CD4-positive, alpha-beta T cell (primary cell): ENCODE measurements around the gene TP53BP2. TPM values are rescaled to one million over a fixed set of nuclear protein-coding genes. Genes with fewer than 3 reads are reported as not detected.

Experiments
- ATAC-seq: fragments of 200-7000 bp; cut with Tn5 transposase; one replicate; pipeline ENCODE4 v1.10.0; 2022; ENCODE audit warnings: mild to moderate bottlenecking; ENCODE audit not compliant: poor library complexity
- CTCF ChIA-PET: fragments of 350-600 bp; sonication (Branson Sonifier 250); formaldehyde crosslinking; loops from one replicate; lab custom pipeline; 2021; ENCODE audit warnings: antibody characterized with exemption, inconsistent platforms; lab: Charles Lee
- POLR2A ChIA-PET: fragments of 350-600 bp; sonication (Branson Sonifier 250); formaldehyde crosslinking; loops from one replicate; lab custom pipeline; 2021; ENCODE audit warnings: antibody characterized with exemption, inconsistent platforms; lab: Charles Lee
- DNase-seq, 14 experiments: peaks; one replicate each; pipeline ENCODE4 v3.0.0-alpha.2; 2013 to 2020; ENCODE audit warnings: mixed read lengths in 2 of 14
- H3K27ac ChIP-seq, 2 donors: one replicate each; pipeline versions ENCODE4 v1.5.1 to v1.7.0; 2013; ENCODE audit warnings: low read length in 2 of 2, low read depth in 1 of 2, mild to moderate bottlenecking in 1 of 2
- H3K27me3 ChIP-seq, 2 experiments: 1 replicate in 1 of 2; 2 replicates in 1 of 2; pipeline versions ENCODE4 v1.6.1 to v1.7.0; 2013; ENCODE audit warnings: low read length in 2 of 2, control low read depth in 1 of 2, mild to moderate bottlenecking in 1 of 2, moderate library complexity in 1 of 2; ENCODE audit not compliant: insufficient read depth in 2 of 2, control insufficient read depth in 1 of 2
- H3K36me3 ChIP-seq: one replicate; pipeline ENCODE4 v1.6.1; 2013; ENCODE audit warnings: low read length, control low read depth; ENCODE audit not compliant: insufficient read depth
- H3K4me1 ChIP-seq: one replicate; pipeline ENCODE4 v1.6.1; 2013; ENCODE audit warnings: low read length, control low read depth; ENCODE audit not compliant: insufficient read depth
- H3K4me3 ChIP-seq: one replicate; pipeline ENCODE4 v1.5.1; 2013; ENCODE audit warnings: mild to moderate bottlenecking, low read length, moderate library complexity
- H3K9me3 ChIP-seq, 2 experiments: 1 replicate in 1 of 2; 2 replicates in 1 of 2; pipeline versions ENCODE4 v1.6.1 to v1.7.0; 2013; ENCODE audit warnings: low read length in 2 of 2, mild to moderate bottlenecking in 2 of 2, control low read depth in 1 of 2, moderate library complexity in 1 of 2; ENCODE audit not compliant: control insufficient read depth in 1 of 2, insufficient read depth in 1 of 2
- H3K27ac Mint-ChIP-seq: one replicate; pipeline ENCODE4 v1.8.0; 2020; ENCODE audit warnings: mixed read lengths
- H3K27me3 Mint-ChIP-seq: one replicate; pipeline ENCODE4 v1.8.0; 2021; ENCODE audit warnings: mixed read lengths
- H3K36me3 Mint-ChIP-seq: one replicate; pipeline ENCODE4 v1.8.0; 2021; ENCODE audit warnings: low read depth, mixed read lengths
- H3K4me1 Mint-ChIP-seq: one replicate; pipeline ENCODE4 v1.8.0; 2021; ENCODE audit warnings: low read depth, mixed read lengths
- H3K4me3 Mint-ChIP-seq: one replicate; pipeline ENCODE4 v1.8.0; 2020; ENCODE audit warnings: mild to moderate bottlenecking, mixed read lengths
- H3K9me3 Mint-ChIP-seq: one replicate; pipeline ENCODE4 v1.8.0; 2020; ENCODE audit warnings: mixed read lengths
- CTCF ChIP-seq: fragments of 200-600 bp; IDR thresholded peaks from one replicate; pipeline ENCODE4 v1.8.0; 2022; ENCODE audit warnings: antibody characterized with exemption, mild to moderate bottlenecking
- intact Hi-C, 2 experiments: fragments of 100-400 bp; cut with DNase I in 1 of 2; cut with micrococcal nuclease in 1 of 2; formaldehyde crosslinking; loops; one replicate each; pipeline versions ENCODE4 v1.15.1 to v1.9.0; 2023 to 2025; cut with DNase I, micrococcal nuclease
- total RNA-seq, 174 experiments: library from RNA in 2 of 174; stranded (reverse) in 2 of 174; gene quantifications; one replicate each; pipeline ENCODE4 v1.2.3 and lab custom pipeline; 2021 to 2026

TP53BP2 gene
- total RNA-seq, 2 experiments from 2014 or later, result 104 to 119 TPM

GRCh38 chr1:223755432-223755792 is 90.3 kb downstream of the TP53BP2 start:
- no peak overlapping the region for H3K4me3 Mint-ChIP-seq
- no peak for TF ChIP-seq CTCF
- no peaks in the 10 kb centered on the region for H3K9me3 Mint-ChIP-seq
- Histone ChIP-seq H3K27ac (no peak overlapping the region), H3K27me3 (no peaks in the 10 kb centered on the region), H3K4me3 (no peak overlapping the region), H3K4me1 (no peaks in the 10 kb centered on the region), H3K9me3 (no peaks in the 10 kb centered on the region), H3K36me3 (peaks cover 97% of the 10 kb centered on the region)
- H3K36me3 Mint-ChIP-seq, result peaks cover 89% of the 10 kb centered on the region
- no peak for DNase-seq
- intact Hi-C loops, result no loop called here
- CTCF ChIA-PET, result no interaction called here
- no peak overlapping the region for H3K27ac Mint-ChIP-seq
- no peaks in the 10 kb centered on the region for H3K4me1 Mint-ChIP-seq
- no peaks in the 10 kb centered on the region for H3K27me3 Mint-ChIP-seq
- POLR2A ChIA-PET, result no interaction called here
- ATAC-seq, result no peak

GRCh38 chr1:223754681-223755431 is 90.9 kb downstream of the TP53BP2 start:
- no peaks in the 10 kb centered on the region for H3K4me1 Mint-ChIP-seq
- peaks cover 97% of the 10 kb centered on the region for H3K36me3 ChIP-seq
- H3K27me3 ChIP-seq, result no peaks in the 10 kb centered on the region
- H3K9me3 Mint-ChIP-seq, result no peaks in the 10 kb centered on the region
- DNase-seq, result no peak
- H3K4me1 ChIP-seq, result no peaks in the 10 kb centered on the region
- H3K9me3 ChIP-seq, result no peaks in the 10 kb centered on the region
- intact Hi-C loops, result no loop called here
- ChIA-PET CTCF (no interaction called here), POLR2A (no interaction called here)
- no peak overlapping the region for H3K27ac Mint-ChIP-seq
- H3K4me3 Mint-ChIP-seq, result no peak overlapping the region
- no peak for TF ChIP-seq CTCF
- no peaks in the 10 kb centered on the region for H3K27me3 Mint-ChIP-seq
- no peak overlapping the region for H3K27ac ChIP-seq
- no peak overlapping the region for H3K4me3 ChIP-seq
- ATAC-seq, result no peak
- peaks cover 89% of the 10 kb centered on the region for H3K36me3 Mint-ChIP-seq

- H3K36me3 ChIP-seq, result peaks cover 84% of the 10 kb centered on the region
- Mint-ChIP-seq H3K27me3 (no peaks in the 10 kb centered on the region), H3K9me3 (no peaks in the 10 kb centered on the region), H3K36me3 (peaks cover 73% of the 10 kb centered on the region), H3K4me3 (no peak overlapping the region), H3K27ac (no peak overlapping the region), H3K4me1 (no peaks in the 10 kb centered on the region)
- no peaks in the 10 kb centered on the region for H3K27me3 ChIP-seq
- no peak for TF ChIP-seq CTCF
- no peak for ATAC-seq
- no peaks in the 10 kb centered on the region for H3K9me3 ChIP-seq
- H3K4me3 ChIP-seq, result no peak overlapping the region
- ChIA-PET POLR2A (no interaction called here), CTCF (no interaction called here)
- no peak for DNase-seq
- peaks cover 15% of the 10 kb centered on the region for H3K4me1 ChIP-seq
- intact Hi-C loops, result no loop called here
- H3K27ac ChIP-seq, result no peak overlapping the region
Observed at GRCh38 chr1:223752721-223753515, 92.8 kb downstream of the TP53BP2 start.
